Panc1 (cell line): ENCODE data around the gene AAK1.

Experiments
- REST ChIP-seq, 2 experiments: IDR thresholded peaks; 2 replicates each; pipeline ENCODE4 v1.6.1; 2011 to 2012; ENCODE audit warnings: low read depth in 2 of 2, control low read depth in 1 of 2, low read length in 1 of 2, mild to moderate bottlenecking in 1 of 2, moderate library complexity in 1 of 2; ENCODE audit not compliant: insufficient read depth in 1 of 2
- TF ChIP-seq, protein P1 (sequence below): fragments of 450-650 bp; IDR thresholded peaks from 2 replicates; pipeline ENCODE4 v1.5.1; 2017; ENCODE audit warnings: mild to moderate bottlenecking

DNA sequence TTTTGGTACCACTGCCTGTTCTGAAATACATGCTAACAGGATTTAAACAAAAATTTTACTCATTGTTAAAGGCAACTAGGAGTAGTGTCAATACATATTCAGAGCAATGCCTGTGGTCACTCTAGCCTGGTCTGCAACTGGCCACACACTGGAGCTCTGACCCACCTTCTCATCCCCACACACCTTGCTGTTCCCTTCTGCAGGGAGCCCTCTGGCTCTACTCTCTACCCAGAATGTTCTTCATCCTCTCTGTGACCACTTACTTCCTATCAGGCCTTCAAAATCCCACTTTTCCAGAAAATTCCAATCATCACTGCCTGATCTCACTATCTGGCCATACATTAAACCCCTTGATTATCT, 104.0 kb downstream of the AAK1 start:
- TF ChIP-seq, protein P1, sequence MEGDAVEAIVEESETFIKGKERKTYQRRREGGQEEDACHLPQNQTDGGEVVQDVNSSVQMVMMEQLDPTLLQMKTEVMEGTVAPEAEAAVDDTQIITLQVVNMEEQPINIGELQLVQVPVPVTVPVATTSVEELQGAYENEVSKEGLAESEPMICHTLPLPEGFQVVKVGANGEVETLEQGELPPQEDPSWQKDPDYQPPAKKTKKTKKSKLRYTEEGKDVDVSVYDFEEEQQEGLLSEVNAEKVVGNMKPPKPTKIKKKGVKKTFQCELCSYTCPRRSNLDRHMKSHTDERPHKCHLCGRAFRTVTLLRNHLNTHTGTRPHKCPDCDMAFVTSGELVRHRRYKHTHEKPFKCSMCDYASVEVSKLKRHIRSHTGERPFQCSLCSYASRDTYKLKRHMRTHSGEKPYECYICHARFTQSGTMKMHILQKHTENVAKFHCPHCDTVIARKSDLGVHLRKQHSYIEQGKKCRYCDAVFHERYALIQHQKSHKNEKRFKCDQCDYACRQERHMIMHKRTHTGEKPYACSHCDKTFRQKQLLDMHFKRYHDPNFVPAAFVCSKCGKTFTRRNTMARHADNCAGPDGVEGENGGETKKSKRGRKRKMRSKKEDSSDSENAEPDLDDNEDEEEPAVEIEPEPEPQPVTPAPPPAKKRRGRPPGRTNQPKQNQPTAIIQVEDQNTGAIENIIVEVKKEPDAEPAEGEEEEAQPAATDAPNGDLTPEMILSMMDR, result no peak
- TF ChIP-seq REST (IDR thresholded peaks at IDR 0.05; ENCODE audit: insufficient read depth in 1 of 2, low read depth in 2 of 2, low read length in 1 of 2), result no peak
